Left kidney (tissue), 2 donors: ENCODE measurements around the gene NPAS3. TPM values are rescaled to one million over a fixed set of nuclear protein-coding genes. Genes with fewer than 3 reads are reported as not detected.

ENCODE experiments used
- DNase-seq: peaks from one replicate; pipeline ENCODE4 v3.0.0-alpha.2; 2013
- polyA plus RNA-seq: library from polyadenylated mRNA; unstranded; fragments of 120-200 nt; gene quantifications from one replicate; pipeline ENCODE4 v1.2.1, GENCODE V29; 2013; ENCODE audit not compliant: insufficient read length

Gene NPAS3
- polyA plus RNA-seq, 1 donor, result 8.7 TPM

GRCh38 chr14:33014710-33015109 lies 76.0 kb downstream of the NPAS3 start:
- DNase-seq, result no peak

DNA sequence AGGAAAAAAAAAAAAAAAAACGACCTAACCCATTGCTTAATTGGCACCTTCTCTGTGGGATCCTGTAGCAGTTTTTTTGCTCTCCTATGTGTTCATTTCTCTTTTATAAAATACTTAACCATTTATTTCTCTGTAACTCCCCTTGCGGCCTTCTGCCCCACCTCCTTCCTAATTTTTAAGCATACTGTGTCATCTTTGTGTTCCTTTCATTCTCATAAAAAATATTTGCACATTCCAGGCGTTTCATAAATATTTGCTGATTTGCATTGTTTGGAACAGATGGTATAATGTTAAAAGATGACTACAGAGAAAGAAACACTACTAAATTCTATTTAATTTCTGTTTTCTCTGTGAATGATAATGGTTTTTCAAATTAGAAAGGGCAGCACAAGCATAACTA lies 77.9 kb downstream of the NPAS3 start:
- no peak for DNase-seq

- DNase-seq, result no peak
These were observed 78.3 kb downstream of the NPAS3 start for GRCh38 chr14:33017016-33017415.

DNA sequence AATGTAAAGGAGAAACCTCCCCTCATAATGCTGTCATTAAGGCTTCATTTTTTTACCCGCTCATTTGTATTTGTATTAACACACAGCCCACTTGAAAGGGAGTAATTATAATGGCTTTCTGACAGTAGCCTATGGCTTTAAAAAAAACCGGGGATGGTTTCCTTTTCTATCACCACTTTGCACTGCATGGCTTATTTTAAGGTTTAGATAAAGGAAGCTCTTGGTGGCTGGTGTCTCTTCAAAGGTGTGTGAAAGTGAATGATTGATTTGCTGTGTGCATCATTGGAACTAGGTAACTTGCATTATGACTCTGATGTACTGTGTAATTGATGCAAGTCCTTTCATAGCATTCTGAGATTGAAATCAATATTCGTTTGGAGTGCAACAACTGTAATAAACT lies 80.7 kb downstream of the NPAS3 start:
- DNase-seq, result no peak

DNA sequence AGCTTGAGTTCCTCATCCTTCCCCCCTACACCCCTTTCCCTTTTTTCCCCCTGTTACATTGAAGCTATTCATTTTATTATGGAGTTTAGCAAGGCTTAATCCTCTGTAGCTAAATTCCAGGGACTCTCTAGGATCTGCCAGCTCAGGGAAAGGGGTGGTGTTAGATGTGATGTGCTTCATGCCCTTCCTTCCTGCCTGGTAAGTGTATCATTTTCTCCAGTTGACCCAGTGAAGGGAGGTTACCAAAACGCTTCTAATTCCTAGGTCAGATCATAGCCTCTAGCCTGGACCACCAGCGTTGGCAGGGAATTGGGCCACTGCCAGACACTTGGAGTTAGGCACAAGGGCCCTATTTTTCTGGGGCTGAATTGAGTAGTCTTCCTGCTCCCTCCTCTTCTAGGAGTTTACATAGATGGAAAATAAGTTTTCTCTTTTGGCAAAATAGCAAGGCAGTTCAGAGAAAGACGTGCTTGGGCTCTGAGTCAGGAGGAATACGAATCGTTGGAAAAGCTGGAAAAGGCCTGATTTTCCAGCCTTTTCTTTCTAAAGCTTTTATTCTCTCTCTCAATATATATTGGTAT lies 88.3 kb downstream of the NPAS3 start:
- DNase-seq, result no peak

- no peak for DNase-seq
These were observed 90.8 kb downstream of the NPAS3 start for GRCh38 chr14:33029511-33029910.

DNA sequence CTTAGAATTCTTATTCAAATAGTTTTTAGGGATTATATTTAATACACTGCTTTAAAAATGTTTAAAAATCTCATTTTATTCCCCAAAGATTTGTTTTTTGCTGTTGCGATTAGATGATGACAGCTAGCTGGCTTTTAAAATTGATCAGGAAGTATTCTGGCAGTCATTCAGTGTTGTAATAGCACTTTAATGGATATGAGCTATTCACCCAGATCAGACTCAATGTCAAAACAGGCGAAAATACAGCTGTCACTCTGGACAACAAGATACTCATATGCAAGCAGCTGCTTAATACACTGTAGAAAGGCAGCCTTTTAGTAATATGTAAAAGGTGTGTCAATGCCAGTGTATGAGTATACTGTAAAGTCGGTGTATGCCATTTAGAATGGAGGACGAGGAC lies 91.7 kb downstream of the NPAS3 start:
- DNase-seq, result no peak

DNA sequence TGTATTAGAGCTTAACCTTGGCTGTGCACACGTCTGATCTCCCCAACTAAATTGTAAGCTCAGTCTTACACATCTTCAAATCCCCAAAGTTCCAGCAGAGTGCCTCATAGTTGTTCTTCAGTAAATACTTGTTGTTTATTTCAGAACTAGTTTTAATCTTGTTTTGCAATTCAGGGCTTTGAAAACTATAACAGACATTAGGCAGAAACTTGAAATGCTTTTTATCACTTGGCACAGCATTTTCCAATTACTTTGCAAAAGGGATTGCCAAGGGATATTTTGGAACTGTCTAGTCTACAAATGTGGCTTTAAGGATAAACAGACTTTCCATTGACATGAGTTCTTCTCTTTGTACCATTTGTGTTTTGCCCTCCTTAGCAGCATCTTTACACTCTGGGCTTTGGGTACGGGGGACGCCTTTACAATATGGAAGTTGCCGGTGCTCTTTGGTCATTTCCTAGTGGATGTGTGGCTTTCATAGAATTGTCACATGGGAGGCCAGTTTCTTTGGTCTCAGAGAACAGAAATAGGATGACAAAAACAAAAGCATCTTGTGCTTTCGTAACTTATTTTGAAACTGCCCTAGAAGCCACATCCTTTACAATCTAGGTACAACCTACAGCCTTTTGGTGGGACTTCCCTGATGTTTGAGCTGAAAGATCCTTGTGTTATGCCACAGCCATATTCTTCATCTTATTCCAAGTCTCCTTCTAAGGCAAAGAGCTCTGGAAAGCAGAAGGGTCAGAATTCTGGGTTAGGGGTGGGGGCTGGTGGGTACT lies 96.9 kb downstream of the NPAS3 start:
- DNase-seq, result no peak

DNA sequence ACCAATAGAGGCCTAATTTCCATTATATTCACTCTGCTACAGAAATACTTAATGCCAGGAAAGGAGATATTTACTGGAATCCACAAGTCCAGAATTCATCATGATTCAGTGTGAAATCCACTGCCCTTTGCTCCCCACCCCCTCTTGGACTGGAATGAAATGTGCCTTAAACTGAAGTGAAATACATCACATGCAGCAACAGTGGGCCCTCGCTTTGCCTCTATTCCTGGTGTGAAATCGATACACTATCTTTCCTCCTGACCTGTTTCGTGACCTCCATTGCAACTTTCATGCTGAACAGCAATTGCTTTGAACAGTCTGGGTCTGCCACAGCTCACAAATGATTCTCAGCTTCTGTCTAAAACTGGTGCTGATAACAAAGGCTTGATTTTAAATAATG lies 100.6 kb downstream of the NPAS3 start:
- DNase-seq, result no peak

DNA sequence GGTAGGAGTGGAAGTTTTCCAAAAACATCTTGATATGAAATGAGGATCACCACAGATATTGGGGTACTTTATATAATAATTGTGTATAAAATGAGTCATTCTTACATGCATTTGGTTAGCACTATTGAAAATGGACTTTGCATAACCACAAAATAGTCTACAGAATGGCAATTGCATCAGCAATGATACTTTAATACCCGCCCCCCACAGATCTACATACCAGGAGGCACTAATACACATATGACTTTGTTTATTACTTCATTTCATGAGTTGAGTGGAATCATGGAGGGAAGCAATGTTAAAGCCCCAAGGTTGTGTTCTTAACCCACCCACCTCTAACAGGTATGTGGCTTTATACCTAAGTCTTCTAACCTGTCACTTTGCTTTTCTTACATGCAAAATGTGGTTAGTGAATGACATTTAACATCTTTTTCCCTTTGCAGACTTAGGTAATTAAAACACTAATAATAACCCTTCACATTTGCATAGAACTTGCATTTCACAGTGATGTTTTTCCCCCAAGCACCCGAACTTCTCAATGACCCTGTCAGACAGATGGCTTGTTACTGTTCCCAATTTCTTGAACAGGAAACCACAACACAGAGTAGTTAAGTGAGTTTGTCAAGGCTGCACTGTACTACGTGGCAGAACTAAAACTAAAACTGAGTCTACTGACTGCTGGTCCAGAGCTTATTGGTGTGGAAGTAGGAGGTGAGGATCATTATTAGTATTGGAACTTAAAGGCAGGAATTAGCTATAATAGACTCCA lies 101.9 kb downstream of the NPAS3 start:
- no peak for DNase-seq

GRCh38 chr14:33042591-33042990 lies 103.9 kb downstream of the NPAS3 start:
- DNase-seq, result no peak

DNA sequence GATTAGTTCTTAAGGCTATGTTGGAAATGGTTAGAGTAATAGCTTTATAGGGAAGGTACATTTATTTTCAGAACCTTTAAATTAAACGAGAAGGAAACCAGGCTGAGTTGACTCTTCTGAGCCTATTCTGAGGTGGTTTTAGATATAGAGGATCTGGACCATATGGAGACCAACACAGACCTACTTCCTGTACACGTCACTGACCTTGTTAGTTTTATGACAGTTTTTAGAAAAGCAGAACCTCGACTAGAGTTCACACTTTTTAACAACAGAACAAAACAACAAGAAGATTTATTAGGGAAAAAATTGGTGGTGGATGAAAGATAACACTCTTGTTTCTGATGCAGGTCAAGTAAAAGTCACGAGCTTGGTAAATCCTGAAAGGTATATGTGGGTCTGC lies 107.1 kb downstream of the NPAS3 start:
- DNase-seq, result no peak

DNA sequence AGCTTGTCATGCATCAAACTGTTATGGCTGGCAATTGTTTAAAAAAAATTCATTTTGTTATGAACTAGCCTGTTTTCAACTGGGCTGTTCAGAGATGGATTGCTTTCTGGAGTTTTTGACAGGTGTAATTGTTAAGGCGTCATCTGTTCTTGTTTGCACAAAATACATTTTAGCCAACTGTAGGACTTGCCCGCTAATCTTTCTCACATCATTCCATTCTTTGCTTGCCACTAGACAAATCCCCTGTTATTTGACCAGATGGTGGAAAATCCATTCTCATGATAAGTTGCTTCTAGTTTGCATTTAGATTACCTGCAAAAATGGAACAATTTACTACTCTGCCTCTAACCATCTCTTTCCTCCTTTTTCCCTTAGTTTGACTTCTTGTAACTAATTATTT lies 114.3 kb downstream of the NPAS3 start:
- no peak for DNase-seq

DNA sequence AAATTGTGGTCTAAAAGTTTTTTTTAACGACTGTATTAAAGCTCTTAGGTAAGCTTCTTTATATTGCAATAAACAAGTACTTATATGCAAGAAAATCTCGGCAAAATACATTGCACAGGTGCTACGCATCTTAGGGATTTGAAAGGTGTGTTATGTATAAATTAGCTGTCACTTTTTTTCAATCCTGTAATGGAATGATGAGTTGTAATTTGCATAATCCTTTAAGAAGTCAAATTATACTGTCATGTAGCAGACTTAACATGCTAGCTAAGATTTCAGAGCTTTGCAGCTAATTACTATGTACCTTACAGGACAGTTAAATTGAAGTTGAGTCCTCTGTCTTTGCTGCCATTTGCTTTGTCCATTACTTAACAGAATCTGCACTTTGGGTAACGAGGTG lies 117.5 kb downstream of the NPAS3 start:
- DNase-seq, result no peak

- DNase-seq, result no peak
These were observed 118.9 kb downstream of the NPAS3 start for GRCh38 chr14:33057585-33057984.

- DNase-seq, result no peak
These were observed 123.1 kb downstream of the NPAS3 start for GRCh38 chr14:33061667-33062325.

DNA sequence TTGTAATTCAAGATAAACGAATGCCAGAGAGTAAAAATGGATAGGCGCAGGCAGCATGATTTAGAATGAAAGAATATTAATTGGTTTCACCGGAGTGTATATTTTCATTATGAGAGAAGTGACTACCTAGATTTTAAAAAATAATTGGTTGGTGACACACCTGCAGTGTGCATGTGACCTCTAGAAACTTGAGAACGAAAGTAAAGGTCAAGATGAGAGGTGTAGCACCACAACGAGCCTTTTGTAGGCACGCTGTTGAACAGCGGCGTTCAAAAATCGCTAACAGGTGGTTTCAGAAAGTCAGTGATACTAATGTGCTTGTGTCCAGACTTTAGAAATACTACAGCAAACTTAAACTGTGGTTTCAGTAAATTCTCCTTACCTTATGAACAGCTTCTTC lies 123.8 kb downstream of the NPAS3 start:
- DNase-seq, result no peak

- DNase-seq, result no peak
These were observed 124.2 kb downstream of the NPAS3 start for GRCh38 chr14:33062881-33063280.

DNA sequence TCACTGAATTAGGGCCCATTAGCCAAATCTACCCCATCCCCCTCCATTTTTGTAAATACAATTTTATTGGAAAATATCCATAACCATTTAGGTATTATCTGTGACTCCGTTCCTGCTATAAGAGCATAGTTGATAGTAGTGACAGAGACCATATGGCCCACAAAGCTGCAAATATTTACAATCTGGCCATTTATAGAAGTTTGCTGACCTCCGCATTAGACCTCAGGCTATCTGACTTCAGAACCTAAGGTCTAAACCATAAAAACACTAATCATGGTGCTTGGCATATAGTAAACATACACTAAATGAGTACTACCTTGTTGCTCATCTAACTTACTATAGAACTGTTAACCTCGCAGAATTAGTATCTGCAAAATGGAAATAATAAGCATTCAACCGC lies 124.8 kb downstream of the NPAS3 start:
- DNase-seq, result no peak

DNA sequence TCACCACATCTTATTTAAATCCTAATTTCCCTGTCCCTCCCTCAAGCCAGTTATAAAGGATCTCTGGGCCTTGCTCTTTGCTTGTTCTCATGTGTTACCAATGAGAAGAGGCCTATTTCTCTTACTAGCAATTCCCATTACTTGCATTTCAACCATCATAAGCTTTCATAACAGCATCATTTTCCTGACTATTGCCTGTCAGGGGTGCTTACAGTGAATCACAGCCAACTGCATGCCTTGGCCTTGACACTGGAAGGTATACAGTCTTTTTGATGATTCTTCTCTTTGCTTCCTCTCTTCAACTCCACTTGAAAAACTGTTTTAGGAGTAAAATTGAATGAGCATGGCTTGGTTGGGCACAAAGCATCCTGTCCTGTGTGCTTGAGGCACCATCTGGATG lies 127.0 kb downstream of the NPAS3 start:
- DNase-seq, result no peak

- DNase-seq, result no peak
These were observed 129.4 kb downstream of the NPAS3 start for GRCh38 chr14:33068040-33068439.

DNA sequence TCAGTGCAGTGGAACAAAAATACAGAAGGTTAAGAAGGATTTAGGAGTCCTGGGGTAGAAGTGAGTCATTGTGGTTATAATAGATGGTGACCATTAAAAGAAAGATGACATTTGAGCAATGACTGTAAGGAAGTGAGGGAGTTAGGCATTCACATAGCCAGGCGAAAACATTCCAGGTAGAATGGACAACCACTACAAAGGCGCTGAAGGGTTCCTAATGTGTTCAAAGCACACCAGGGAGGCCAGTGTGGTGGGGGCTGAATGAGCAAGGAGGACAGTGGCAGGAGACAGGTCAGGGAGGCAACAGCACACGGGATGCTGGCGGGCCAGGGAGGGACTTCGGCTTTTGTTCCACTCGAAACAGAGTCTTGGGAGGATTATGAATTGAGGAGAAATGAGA lies 129.9 kb downstream of the NPAS3 start:
- no peak for DNase-seq

DNA sequence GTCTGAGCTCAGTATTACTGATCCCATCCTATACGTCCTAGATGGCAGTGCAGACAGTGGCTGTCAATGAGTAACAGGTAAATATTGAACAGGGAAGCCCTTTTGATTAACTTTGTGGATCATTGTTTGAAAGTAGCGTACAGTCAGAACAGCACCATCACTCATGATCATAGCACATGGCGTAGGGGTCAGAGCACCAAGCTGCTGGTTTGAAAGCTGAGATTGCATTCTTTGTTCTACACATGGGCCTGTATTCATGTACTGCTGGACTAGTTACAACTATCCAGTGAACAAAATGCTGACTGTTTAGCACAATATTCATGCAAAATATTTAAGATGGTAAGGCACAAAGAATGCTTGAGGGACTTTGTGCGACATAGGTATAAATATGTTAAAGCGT lies 131.8 kb downstream of the NPAS3 start:
- no peak for DNase-seq
